Measurements from ENCODE around the gene MGP.

Gene MGP

GRCh38 chr12:14905269-14906004 lies 19.8 kb upstream of the MGP start:
- Histone ChIP-seq H3K4me3 (ENCODE audit: severe bottlenecking) (no peak overlapping the region), H3K27me3 (ENCODE audit: insufficient read depth, poor library complexity, severe bottlenecking) (no peaks in the 10 kb centered on the region), H3K9me3 (ENCODE audit: severe bottlenecking) (no peaks in the 10 kb centered on the region), H3K4me1 (ENCODE audit: insufficient read depth, poor library complexity, severe bottlenecking) (peaks cover 2% of the 10 kb centered on the region), H3K36me3 (ENCODE audit: low read depth) (no peaks in the 10 kb centered on the region), H3K27ac (ENCODE audit: poor library complexity, severe bottlenecking) (no peak overlapping the region)
- DNase-seq (ENCODE audit: low spot score), result no peak
- ATAC-seq (ENCODE audit: low read depth), result no peak
- TF ChIP-seq CTCF (IDR thresholded peaks at IDR 0.05; ENCODE audit: poor library complexity, severe bottlenecking), result no peak

- no peak for ATAC-seq (ENCODE audit: low read depth)
- no peaks in the 10 kb centered on the region for H3K27me3 ChIP-seq (ENCODE audit: insufficient read depth, poor library complexity, severe bottlenecking)
Measured at GRCh38 chr12:14904854-14905253, 19.2 kb upstream of the MGP start.

GRCh38 chr12:14903386-14904098 lies 17.9 kb upstream of the MGP start:
- H3K4me1 ChIP-seq (ENCODE audit: insufficient read depth, poor library complexity, severe bottlenecking), result no peaks in the 10 kb centered on the region
- H3K27ac ChIP-seq (ENCODE audit: poor library complexity, severe bottlenecking), result no peak overlapping the region
- ATAC-seq (ENCODE audit: low read depth) (no peak), DNase-seq (ENCODE audit: low spot score) (no peak)
- H3K36me3 ChIP-seq (ENCODE audit: low read depth), result no peaks in the 10 kb centered on the region
- no peak overlapping the region for H3K4me3 ChIP-seq (ENCODE audit: severe bottlenecking)
- H3K9me3 ChIP-seq (ENCODE audit: severe bottlenecking), result no peaks in the 10 kb centered on the region
- no peaks in the 10 kb centered on the region for H3K27me3 ChIP-seq (ENCODE audit: insufficient read depth, poor library complexity, severe bottlenecking)
- TF ChIP-seq CTCF (IDR thresholded peaks at IDR 0.05; ENCODE audit: poor library complexity, severe bottlenecking), result no peak

More at GRCh38 chr12:14904854-14905253, 19.2 kb upstream of the MGP start:
- no peak for TF ChIP-seq CTCF (IDR thresholded peaks at IDR 0.05; ENCODE audit: poor library complexity, severe bottlenecking)
- Histone ChIP-seq H3K27ac (ENCODE audit: poor library complexity, severe bottlenecking) (no peak overlapping the region), H3K4me3 (ENCODE audit: severe bottlenecking) (no peak overlapping the region), H3K4me1 (ENCODE audit: insufficient read depth, poor library complexity, severe bottlenecking) (no peaks in the 10 kb centered on the region), H3K36me3 (ENCODE audit: low read depth) (no peaks in the 10 kb centered on the region), H3K9me3 (ENCODE audit: severe bottlenecking) (no peaks in the 10 kb centered on the region)
- DNase-seq (ENCODE audit: low spot score), result no peak

- DNase-seq (ENCODE audit: low spot score) (no peak), ATAC-seq (ENCODE audit: low read depth) (no peak)
- Histone ChIP-seq H3K27ac (ENCODE audit: poor library complexity, severe bottlenecking) (no peak overlapping the region), H3K9me3 (ENCODE audit: severe bottlenecking) (no peaks in the 10 kb centered on the region), H3K4me1 (ENCODE audit: insufficient read depth, poor library complexity, severe bottlenecking) (no peaks in the 10 kb centered on the region), H3K4me3 (ENCODE audit: severe bottlenecking) (no peak overlapping the region), H3K27me3 (ENCODE audit: insufficient read depth, poor library complexity, severe bottlenecking) (no peaks in the 10 kb centered on the region), H3K36me3 (ENCODE audit: low read depth) (no peaks in the 10 kb centered on the region)
- no peak for TF ChIP-seq CTCF (IDR thresholded peaks at IDR 0.05; ENCODE audit: poor library complexity, severe bottlenecking)
Measured at GRCh38 chr12:14902465-14902864, 16.8 kb upstream of the MGP start.

GRCh38 chr12:14901228-14901562 lies 15.5 kb upstream of the MGP start:
- ATAC-seq (ENCODE audit: low read depth) (no peak), DNase-seq (ENCODE audit: low spot score) (no peak)
- no peaks in the 10 kb centered on the region for H3K27me3 ChIP-seq (ENCODE audit: insufficient read depth, poor library complexity, severe bottlenecking)
- TF ChIP-seq CTCF (IDR thresholded peaks at IDR 0.05; ENCODE audit: poor library complexity, severe bottlenecking), result no peak
- H3K4me3 ChIP-seq (ENCODE audit: severe bottlenecking), result no peak overlapping the region
- H3K36me3 ChIP-seq (ENCODE audit: low read depth), result no peaks in the 10 kb centered on the region
- no peak overlapping the region for H3K27ac ChIP-seq (ENCODE audit: poor library complexity, severe bottlenecking)
- H3K4me1 ChIP-seq (ENCODE audit: insufficient read depth, poor library complexity, severe bottlenecking), result no peaks in the 10 kb centered on the region
- H3K9me3 ChIP-seq (ENCODE audit: severe bottlenecking), result no peaks in the 10 kb centered on the region

Measured in RWPE2 (cell line).